Activated CD8-positive, alpha-beta memory T cell treated with anti-CD3 and anti-CD28 coated beads, Interleukin-2, amount 50 U/mL, for 48 hours (primary cell): ENCODE measurements around the gene VN1R4.
"Not testable (repeated sequence)": the region's sequence is repeated elsewhere in the genome, so short reads cannot be mapped to it uniquely, and the experiment has no call there.

Source experiments
- DNase-seq: peaks from one replicate; pipeline ENCODE4 v3.0.0-alpha.2; 2020

VN1R4 gene, protein sequence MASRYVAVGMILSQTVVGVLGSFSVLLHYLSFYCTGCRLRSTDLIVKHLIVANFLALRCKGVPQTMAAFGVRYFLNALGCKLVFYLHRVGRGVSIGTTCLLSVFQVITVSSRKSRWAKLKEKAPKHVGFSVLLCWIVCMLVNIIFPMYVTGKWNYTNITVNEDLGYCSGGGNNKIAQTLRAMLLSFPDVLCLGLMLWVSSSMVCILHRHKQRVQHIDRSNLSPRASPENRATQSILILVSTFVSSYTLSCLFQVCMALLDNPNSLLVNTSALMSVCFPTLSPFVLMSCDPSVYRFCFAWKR

DNA sequence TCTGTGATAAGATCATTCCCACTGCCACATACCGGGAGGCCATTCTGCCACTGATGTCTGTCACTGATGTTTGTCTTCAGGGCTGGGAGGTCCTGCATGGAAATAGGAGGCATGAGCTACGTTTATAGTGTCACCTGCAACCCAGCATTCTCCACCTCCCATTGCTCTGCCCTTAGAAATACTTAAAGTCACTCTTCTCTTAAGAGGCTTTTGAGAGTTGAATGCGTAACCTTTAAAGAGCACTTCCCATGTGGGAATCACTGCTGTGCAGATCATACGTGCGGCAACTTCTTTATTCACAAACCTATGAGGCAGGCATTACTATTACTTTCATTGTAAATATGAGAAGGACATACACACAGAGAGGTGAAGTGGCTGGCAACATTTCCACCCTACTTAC lies at the start of gene VN1R4:
Gene VN1R4, minus strand, starts transcription at position 101 of the 400 bp plus-strand sequence. Its CDS starts 58 bp downstream, at position 43.
- DNase-seq, result not testable (repeated sequence)

DNA sequence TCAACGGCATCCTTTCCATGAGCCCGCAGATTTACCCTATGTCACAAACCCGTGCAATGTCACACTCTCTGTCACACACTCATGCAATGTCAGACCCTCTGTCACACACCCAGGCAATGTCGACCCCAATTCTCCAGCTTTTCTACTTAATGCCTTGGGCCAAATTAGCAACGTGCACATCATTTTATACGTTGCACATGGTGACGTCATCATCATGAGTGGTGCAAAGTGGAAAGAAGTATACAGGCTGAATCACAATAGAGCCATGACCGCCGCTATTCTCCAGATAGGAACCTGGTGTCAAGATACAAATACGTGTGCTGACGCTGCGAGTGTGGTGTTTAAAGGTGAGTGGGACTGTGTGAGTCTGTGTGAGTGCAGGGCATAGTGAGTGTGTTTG lies 44.4 kb upstream of the VN1R4 start:
- no peak for DNase-seq

DNA sequence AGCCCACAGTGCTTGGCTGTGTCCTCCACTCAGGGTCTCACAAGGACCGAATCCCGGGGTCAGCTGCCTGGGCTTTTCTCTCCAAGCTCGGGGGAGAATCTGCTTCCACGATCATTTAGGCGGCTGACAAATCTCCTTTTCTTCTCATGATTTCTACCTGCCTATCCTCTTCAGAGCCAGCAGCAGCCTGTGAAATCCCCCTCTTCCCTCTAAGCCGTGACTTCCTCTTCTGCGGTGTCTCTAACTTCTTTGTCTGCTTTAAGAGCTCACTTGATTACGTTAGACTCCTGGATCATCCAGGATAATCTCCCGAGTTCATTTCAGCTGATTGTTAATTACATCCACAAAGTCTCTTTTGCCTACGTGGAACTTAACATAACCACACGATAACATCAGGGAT lies 43.5 kb upstream of the VN1R4 start:
- DNase-seq, result no peak

DNA sequence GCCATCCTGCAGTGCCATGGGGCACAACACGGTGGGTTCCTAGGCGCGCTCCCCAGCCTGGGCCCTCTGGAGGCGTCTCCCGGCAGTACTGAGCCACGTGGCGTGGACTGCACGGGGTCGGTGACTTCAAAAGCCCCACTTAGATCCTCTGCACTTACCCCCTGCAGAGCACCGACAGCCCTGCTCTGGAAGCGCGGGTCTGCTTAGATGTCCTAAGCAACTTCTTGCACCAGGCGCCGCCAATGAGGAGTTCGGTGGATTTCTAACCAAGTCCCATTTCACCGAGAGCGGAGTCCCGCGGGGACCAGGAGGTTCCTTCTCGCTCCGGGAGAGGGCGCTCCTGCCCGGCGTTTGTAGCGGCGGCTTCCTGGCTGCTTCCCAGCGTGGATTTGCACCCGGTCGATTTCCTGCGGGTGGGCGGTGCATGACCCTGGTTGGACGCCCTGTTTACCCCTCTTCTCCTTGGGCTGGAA lies 40.9 kb upstream of the VN1R4 start:
- DNase-seq, result peak; percentile 53

DNA sequence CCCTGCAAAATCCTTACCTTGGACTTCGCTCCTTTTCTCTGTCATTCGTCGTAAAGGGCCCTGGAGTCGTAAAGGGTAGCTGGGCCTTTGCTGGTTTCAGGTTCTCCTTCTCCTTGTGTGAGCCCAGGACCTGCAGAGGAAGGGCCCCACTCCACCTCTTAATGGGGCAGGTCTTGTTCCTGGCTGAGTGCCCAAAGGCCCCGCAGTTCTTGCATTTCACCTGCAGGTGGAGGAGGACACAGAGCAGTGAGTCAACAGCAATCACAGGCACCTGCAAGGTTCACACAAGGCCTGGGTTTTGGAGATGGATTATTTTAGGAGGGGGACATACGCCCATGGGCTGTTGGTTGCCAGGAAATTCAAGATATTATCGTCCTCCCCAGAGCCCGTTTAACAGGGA lies 33.8 kb upstream of the VN1R4 start:
- DNase-seq, result not testable (repeated sequence)

DNA sequence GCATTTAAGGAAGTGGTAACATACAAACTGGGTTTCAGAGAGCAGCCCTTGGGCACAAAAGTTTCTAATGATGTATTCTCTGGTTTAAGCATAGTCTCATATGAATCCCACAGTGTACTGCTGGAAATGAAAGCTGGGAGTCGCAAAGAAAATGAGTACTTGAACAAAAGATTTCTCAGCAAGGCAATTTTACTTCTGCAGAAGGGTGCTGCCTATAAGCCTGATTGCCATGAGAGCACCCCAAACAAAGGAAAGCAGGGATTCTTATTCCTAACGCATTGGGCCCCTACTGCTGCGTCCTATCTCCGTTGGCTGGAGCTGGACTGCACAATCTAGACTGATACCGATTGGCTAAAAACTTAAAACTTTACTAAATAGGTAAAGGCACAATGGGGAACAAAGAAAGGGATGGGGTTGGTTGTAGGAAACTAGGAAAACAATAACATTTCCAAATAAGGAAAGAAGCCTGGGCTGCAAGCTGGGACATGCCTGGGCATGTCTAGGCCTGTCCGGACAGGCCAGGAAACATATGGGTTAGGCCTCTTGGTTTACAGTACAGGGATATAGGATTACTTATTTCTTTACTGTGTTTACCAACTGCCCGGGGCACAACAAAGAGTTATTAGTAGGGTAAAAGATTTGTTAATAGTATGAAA lies 27.4 kb upstream of the VN1R4 start:
- no peak for DNase-seq

DNA sequence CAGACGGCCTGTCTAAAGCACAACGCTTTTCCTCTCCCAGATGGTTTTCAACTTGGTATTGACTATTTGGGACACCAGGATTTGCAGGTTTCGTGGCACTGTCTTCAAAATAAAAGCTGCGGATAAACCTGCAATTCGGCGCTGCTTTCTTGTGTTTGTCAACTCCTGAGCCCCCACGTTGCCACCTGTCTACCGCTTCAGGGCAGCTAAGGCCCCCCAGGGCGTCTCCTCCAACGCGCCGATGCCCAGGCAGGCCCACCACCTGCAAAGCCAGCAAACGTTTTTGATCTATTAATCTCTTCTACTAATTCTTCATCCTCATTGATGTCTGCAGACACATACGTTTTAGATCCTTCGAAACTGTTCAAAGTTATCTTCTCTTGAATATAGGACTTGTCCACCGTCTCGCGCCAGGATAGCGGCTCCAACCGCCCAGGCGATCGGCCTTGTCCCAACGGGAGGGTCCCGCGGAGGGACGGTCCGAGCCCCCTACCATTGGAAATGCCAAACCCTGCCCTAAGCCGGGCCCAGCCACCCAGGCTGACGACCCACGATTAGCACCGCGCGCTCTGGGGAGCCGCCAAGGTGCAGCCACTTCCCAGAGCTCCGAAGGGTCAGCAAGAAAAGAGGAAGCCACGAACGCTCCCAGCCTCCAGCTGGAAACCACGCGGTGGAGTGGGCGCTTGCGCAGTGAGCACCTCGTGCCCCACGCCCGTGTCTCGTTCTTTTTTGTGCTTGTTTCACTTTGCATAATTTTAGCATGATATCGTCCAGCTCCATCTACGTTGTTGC lies 23.4 kb upstream of the VN1R4 start:
- DNase-seq, result no peak

DNA sequence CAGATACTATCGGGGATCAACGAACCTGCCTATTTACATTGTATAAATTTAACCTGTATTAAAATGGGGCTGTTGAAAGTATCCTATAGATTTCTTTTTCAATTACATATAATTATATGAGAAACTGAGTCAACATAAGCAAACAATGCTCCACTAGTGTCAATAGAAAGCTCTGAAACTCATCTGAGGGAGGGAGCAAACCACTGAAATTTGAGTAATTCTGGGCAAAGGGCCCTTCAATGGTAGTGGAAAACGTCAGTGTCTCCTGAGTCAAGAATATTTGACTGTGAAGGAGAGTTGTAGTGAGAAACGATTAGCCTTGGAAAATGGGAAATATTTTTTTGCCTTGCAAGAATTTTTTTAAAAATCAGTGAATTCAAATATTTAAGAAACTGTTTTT lies 17.6 kb upstream of the VN1R4 start:
- no peak for DNase-seq

DNA sequence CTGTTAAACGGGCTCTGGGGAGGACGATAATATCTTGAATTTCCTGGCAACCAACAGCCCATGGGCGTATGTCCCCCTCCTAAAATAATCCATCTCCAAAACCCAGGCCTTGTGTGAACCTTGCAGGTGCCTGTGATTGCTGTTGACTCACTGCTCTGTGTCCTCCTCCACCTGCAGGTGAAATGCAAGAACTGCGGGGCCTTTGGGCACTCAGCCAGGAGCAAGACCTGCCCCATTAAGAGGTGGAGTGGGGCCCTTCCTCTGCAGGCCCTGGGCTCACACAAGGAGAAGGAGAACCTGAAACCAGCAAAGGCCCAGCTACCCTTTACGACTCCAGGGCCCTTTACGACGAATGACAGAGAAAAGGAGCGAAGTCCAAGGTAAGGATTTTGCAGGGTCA lies 14.4 kb upstream of the VN1R4 start:
- DNase-seq, result not testable (repeated sequence)

DNA sequence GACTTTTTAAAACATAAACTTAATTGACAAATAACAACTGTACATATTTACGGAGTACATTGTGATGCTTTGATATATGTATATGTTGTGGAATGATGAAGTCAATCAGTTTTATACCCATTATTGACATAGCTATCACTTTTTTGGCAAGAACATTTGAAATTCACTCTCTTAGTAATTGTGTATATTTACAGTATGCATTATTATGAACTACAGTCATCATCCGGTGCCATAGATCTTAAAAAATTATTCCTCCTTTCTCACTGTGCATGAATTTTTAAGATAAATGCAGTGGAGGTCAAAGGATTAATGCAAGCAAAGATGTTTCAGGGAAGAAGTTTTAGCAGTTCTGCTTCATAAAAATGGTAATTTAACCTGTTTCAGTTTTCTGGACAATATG lies 8.0 kb upstream of the VN1R4 start:
- no peak for DNase-seq

DNA sequence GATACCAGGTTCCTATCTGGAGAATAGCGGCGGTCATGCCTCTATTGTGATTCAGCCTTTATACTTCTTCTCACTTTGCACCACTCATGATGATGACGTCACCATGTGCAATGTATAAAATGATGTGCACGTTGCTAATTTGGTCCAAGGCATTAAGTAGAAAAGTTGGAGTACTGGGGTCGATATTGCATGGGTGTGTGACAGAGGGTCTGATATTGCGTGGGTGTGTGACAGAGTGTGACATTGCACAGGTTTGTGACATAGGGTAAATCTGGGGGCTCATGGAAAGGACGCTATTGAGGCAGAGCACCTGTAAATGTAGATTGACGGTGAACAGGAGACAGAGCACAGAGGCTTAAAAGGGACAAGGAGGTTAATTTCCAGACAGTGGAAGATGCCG lies 4.5 kb upstream of the VN1R4 start:
- DNase-seq, result no peak

DNA sequence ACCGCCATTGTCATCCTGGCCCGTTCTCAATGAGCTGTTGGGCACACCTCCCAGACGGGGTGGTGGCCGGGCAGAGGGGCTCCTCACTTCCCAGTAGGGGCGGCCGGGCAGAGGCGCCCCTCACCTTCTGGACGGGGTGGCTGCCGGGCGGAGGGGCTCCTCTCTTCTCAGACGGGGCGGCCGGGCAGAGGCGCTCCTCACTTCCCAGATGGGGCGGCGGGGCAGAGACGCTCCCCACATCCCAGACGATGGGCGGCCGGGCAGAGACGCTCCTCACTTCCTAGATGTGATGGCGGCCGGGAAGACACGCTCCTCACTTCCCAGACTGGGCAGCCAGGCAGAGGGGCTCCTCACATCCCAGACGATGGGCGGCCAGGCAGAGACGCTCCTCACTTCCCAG lies 2.3 kb upstream of the VN1R4 start:
- DNase-seq, result not testable (repeated sequence)

DNA sequence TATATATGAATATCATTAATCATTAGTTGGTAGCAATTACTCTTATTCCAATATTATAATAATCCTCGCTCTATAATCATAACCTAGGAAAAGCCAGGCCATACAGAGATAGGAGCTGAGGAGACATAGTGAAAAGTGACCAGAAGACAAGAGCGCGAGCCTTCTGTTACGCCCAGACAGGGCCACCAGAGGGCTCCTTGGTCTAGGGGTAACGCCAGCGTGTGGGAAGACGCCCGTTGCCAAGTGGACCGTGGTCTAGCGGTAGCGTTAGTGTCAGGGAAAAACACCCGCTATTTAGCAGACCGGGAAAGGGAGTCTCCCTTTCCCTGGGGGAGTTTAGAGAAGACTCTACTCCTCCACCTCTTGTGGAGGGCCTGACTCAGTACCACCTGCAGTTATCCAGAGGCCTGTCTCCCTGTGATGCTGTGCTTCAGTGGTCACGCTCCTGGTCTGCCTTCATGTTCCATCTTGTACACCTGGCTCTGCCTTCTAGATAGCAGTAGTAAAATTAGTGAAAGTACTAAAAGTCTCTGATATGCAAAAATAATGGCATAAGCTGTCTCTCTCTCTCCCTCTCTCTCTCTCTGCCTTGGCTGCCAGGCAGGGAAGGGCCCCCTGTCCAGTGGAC lies 9.7 kb downstream of the VN1R4 start, which contains the start of gene VN1R2:
Gene VN1R2, plus strand, starts transcription at position 578 of the 628 bp plus-strand sequence. CDS start 84 bp downstream, outside the sequence.
- DNase-seq, result not testable (repeated sequence)

DNA sequence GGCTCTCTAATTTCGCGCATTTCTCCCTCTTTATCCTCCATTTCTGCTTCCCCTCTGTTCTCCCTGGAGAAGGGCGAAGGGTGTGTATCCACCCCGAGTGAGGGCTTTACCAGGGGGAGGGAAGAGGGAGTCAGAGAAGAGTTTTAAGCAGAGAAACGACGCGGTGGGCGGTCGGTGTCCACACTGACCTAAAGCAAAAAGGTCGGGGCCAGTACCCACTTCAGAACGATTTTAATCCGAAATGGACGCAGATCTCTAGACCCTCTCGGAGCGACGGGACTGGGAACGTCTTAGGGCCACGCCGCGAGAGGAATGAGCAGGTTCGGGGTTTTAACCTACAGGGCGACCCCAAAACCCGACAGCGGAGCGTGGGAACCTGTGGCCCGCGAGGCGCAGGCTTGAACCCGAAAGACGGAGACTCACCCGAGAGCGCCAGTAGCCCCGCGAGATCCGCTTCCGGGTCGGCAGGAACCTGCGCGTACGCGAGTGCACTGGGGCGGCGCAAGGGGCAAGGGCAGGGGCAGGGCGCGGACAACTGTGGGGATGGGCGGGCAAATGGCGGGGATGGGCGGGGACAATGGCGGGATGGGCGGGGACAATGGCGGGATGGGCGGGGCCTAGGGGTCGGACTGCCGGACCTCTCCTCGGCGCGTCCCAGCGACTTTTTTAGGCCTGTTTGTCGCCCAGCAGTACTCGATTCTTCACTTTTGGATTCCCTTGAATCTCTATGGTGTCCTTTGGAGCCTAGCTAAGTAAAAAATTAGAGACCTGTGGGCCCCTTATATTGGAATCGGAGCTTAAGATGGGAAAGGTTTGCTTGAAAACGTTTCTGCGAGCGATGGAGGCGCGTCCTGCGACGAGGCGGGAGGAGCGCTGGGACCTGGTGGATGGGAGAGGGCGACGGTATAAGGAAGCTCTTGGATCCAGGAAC lies 12.8 kb downstream of the VN1R4 start, which contains the start of gene ZNF677:
Gene ZNF677, minus strand, starts transcription at position 463 of the 931 bp plus-strand sequence. CDS start 3,323 bp downstream, outside the sequence.
- peak; percentile 84 for DNase-seq

DNA sequence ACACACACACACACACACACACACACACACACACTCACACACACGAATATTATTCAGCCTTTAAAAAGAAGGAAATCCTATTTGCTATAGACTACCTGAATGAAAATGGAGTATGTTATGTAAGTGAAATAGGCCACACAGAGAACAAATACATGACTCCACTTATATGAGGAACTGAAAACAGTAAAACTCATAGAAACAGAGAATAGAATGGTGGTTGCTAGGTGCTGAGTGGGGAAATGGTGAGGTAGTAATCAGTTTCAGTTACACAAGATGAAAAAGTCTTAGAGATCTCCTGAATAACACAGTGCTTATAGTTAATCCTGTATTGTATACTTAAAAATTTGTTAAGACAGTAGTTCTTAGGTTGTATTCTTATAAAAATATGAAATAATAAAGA lies 21.0 kb downstream of the VN1R4 start:
- no peak for DNase-seq

DNA sequence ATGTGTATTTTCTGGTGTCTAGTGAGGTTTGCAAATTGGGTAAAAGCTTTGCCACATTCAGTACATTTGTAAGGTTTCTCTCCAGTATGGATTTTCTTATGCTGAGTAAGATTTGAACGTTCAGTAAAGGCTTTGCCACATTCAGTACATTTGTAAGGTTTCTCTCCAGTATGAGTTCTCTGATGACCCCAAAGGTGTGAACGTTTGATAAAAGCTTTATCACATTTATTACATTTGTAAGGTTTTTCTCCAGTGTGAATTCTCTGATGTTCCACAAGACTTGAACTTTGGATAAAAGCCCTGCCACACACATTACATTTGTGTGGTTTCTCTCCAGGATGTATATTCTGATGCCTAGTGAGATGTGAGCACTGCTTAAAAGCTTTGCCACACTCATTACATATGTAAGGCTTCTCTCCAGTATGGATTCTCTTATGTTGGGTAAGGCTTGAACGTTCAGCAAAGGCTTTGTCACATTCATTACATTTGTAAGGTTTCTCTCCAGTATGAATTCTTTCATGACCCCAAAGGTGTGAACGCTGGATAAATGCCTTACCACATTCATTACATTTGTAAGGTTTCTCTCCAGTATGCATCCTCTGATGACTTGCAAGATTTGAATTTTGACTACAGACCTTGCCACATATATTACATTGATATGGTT lies 30.3 kb downstream of the VN1R4 start:
- no peak for DNase-seq

DNA sequence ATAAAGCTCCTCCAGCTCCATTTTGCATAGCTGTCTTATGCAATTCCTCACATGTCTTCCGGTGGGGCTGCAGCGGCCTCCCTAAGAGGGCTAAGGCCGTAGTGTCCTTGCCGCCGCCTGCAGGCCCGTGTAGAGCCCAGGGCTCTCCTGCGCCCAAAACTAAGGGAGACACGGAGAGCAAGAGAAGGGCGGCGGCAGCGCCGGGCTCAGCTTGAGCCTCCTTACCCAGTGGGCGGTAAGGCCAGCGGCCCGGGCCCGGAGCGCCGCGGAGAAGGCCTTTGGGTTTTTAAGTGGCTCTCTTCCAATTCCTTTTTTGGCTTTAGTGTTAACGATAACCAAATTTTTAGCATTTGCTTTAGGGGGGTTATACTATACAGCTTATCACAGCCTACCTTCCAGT lies 42.9 kb downstream of the VN1R4 start:
- DNase-seq, result no peak

DNA sequence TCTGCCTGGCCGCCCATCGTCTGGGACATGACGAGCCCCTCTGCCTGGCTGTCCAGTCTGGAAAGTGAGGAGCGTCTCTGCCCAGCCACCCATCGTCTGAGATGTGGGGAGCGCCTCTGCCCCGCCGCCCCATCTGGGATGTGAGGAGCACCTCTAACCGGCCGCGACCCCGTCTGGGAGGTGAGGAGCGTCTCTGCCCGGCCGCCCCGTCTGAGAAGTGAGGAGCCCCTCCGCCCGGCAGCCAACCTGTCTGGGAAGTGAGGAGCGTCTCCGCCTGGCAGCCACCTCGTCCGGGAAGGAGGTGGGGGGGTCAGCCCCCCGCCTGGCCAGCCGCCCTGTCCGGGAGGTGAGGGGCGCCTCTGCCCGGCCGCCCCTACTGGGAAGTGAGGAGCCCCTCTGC lies 44.8 kb downstream of the VN1R4 start:
- DNase-seq, result not testable (repeated sequence)
